Transverse colon (tissue), 4 donors: ENCODE measurements around the gene PRKCB. TPM values are rescaled to one million over a fixed set of nuclear protein-coding genes. Genes with fewer than 3 reads are reported as not detected.

Experiments used
- DNase-seq: peaks from one replicate; pipeline ENCODE4 v3.0.0-alpha.2; 2019
- H3K27ac ChIP-seq, 4 donors: fragments of 200-600 bp; sonication (generic); 2 replicates each; pipeline ENCODE4 v1.5.1; 2016 to 2018; ENCODE audit warnings: inconsistent platforms in 4 of 4
- H3K27me3 ChIP-seq: fragments of 200-600 bp; sonication (generic); 2 replicates; pipeline ENCODE4 v1.5.1; 2017; ENCODE audit warnings: inconsistent platforms
- H3K36me3 ChIP-seq, 4 donors: fragments of 200-600 bp; sonication (generic); 2 replicates each; pipeline ENCODE4 v1.5.1; 2017 to 2019; ENCODE audit warnings: inconsistent platforms in 4 of 4
- H3K4me1 ChIP-seq, 4 donors: fragments of 200-600 bp; sonication (generic); 2 replicates each; pipeline ENCODE4 v1.5.1; 2017 to 2020; ENCODE audit warnings: inconsistent platforms in 4 of 4
- H3K4me3 ChIP-seq, 4 donors: fragments of 200-600 bp; sonication (generic); 1 replicate in 1 of 4; 2 replicates in 3 of 4; pipeline versions ENCODE4 v1.5.1 to v1.6.1; 2017 to 2019; ENCODE audit warnings: inconsistent platforms in 4 of 4
- H3K9me3 ChIP-seq, 2 donors: fragments of 200-600 bp; sonication (generic); 2 replicates each; pipeline ENCODE4 v1.5.1; 2017 to 2019; ENCODE audit warnings: inconsistent platforms in 2 of 2
- EP300 ChIP-seq: sonication (generic); formaldehyde crosslinking; IDR thresholded peaks from one replicate; pipeline ENCODE4 v1.6.1; 2017; ENCODE audit warnings: antibody characterized with exemption, low read depth
- POLR2A ChIP-seq: fragments of 450-650 bp; IDR thresholded peaks from one replicate; pipeline ENCODE4 v1.6.1; 2016; ENCODE audit warnings: antibody characterized with exemption, mild to moderate bottlenecking, moderate library complexity
- POLR2AphosphoS5 ChIP-seq, 3 donors: sonication (generic); formaldehyde crosslinking; IDR thresholded peaks; one replicate each; pipeline ENCODE4 v1.6.1; 2016; ENCODE audit warnings: antibody characterized with exemption in 3 of 3
- WGBS, 2 donors: methylation state at CpG; one replicate each; pipeline ENCODE4 v1.1.5; 2018; ENCODE audit warnings: low coverage in 1 of 2; 5-methylcytosine and 5-hydroxymethylcytosine counted together
- in situ Hi-C, 4 donors: fragments of 200-750 bp; cut with MboI; loops; one replicate each; pipeline versions ENCODE4 v1.15.0 to v1.15.1; 2017; ENCODE audit warnings: low sequenced_read_pairs in 3 of 4, low pct_ligation_motif_present in 1 of 4, low pct_unique_long_range_greater_than_20kb in 1 of 4
- intact Hi-C: fragments of 100-400 bp; cut with DNase I; formaldehyde crosslinking; loops from one replicate; pipeline ENCODE4 v1.15.1; 2023; ENCODE audit warnings: low total_unique reads
- total RNA-seq, 4 donors: library from RNA; depleted of rRNA; stranded (reverse); fragments of >200 nt; gene quantifications; one replicate each; pipeline ENCODE4 v1.1.0, GENCODE V29; 2016
- TF ChIP-seq, protein P1 (sequence below), 5 experiments: fragments of 200-600 bp in 3 of 5; fragments of 450-650 bp in 2 of 5; sonication (generic) in 3 of 5; IDR thresholded peaks; 1 replicate in 2 of 5; 2 replicates in 3 of 5; pipeline ENCODE4 v1.5.1; 2016 to 2017; ENCODE audit warnings: antibody characterized with exemption in 5 of 5, inconsistent platforms in 3 of 5, mild to moderate bottlenecking in 2 of 5, moderate library complexity in 1 of 5

PRKCB gene
- total RNA-seq, 4 donors from 2014 or later, result 9.0 to 28.3 (median 15.2) TPM

DNA sequence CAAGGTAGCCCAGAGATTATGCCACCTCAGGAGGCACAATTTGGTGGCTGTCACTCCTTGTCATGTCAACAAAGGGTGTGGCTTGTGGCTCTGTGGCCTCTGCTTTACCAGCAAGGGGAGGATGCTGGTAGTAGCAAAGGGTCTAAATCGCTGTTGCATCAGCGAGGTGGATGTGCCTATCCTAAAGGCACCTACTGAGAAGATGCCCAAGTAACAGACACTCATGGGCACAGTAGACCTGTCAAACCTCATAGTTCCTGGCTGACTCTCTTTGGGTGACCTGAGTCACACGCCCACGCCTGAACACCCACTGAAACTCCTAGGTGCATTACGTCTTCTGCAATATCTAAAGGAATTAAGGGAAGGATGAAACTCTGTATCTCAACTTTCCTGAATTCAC, 139.5 kb downstream of the PRKCB start:
- in situ Hi-C loops (no loop called here), intact Hi-C loops (no loop called here)
- no peak overlapping the region for H3K4me3 ChIP-seq
- H3K27ac ChIP-seq, result no peak overlapping the region
- H3K27me3 ChIP-seq, result no peaks in the 10 kb centered on the region
- DNase-seq, result no peak
- no peak for TF ChIP-seq POLR2AphosphoS5 (IDR thresholded peaks at IDR 0.05)
- no peaks in the 10 kb centered on the region for H3K36me3 ChIP-seq
- H3K9me3 ChIP-seq, result no peaks in the 10 kb centered on the region
- WGBS, 2 donors, result 93% methylated on average over 5 of the region's 5 CpGs; no CpG with 5 or more reads in 1 of the 2 donors
- H3K4me1 ChIP-seq, result no peaks in the 10 kb centered on the region

DNA sequence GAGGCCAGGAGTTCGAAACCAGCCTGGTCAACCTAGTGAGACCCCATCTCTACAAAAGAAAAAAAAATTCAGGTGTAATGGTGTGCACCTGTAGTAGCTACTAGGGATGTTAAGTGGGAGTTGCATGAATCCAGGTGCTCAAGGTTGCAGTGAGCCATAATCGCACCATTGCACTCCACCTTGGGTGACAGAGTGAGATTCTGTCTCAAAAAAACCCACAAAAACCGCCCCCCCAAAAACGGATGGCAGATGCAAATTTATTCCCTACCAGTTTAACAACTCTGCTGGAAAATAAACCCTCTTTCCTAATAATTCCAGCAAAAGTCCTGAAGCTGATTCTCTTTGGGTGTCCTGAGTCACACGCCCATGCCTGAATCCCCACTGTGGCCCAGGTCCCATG, 140.3 kb downstream of the PRKCB start:
- H3K36me3 ChIP-seq, result no peaks in the 10 kb centered on the region
- H3K27ac ChIP-seq, result no peak overlapping the region
- DNase-seq, result no peak
- intact Hi-C loops (no loop called here), in situ Hi-C loops (no loop called here)
- no peaks in the 10 kb centered on the region for H3K4me1 ChIP-seq
- no peaks in the 10 kb centered on the region for H3K27me3 ChIP-seq
- TF ChIP-seq, protein P1, sequence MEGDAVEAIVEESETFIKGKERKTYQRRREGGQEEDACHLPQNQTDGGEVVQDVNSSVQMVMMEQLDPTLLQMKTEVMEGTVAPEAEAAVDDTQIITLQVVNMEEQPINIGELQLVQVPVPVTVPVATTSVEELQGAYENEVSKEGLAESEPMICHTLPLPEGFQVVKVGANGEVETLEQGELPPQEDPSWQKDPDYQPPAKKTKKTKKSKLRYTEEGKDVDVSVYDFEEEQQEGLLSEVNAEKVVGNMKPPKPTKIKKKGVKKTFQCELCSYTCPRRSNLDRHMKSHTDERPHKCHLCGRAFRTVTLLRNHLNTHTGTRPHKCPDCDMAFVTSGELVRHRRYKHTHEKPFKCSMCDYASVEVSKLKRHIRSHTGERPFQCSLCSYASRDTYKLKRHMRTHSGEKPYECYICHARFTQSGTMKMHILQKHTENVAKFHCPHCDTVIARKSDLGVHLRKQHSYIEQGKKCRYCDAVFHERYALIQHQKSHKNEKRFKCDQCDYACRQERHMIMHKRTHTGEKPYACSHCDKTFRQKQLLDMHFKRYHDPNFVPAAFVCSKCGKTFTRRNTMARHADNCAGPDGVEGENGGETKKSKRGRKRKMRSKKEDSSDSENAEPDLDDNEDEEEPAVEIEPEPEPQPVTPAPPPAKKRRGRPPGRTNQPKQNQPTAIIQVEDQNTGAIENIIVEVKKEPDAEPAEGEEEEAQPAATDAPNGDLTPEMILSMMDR (IDR thresholded peaks at IDR 0.05), result no peak
- TF ChIP-seq POLR2AphosphoS5 (IDR thresholded peaks at IDR 0.05) (no peak), EP300 (no peak), POLR2A (no peak)
- H3K9me3 ChIP-seq, result no peaks in the 10 kb centered on the region
- no peak overlapping the region for H3K4me3 ChIP-seq
- 82% methylated on average over 5 of the region's 5 CpGs; no CpG with 5 or more reads in 1 of the 2 donors for WGBS, 2 donors

DNA sequence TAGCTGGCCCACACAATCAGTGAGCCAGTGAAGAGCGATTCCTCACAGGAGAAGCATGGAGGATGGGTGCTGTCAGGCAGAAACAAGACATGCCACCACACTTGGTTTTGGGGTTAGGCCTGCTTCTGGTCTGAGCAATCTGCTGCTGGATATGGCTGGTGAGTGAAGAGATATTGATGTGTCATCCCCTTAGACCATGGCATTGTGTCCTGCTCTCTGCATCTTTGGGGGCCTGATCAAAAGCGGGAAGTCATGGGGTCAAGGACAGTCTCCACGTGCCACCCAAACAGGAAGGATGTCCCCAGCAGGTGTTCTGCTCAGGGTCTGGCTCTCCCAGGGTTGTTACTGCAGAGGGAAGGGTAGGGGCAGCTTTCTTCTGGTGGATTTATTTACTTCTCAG, 140.7 kb downstream of the PRKCB start:
- no peaks in the 10 kb centered on the region for H3K36me3 ChIP-seq
- no peaks in the 10 kb centered on the region for H3K27me3 ChIP-seq
- in situ Hi-C loops, result no loop called here
- no peak for DNase-seq
- H3K9me3 ChIP-seq, result no peaks in the 10 kb centered on the region
- intact Hi-C loops, result no loop called here
- 53 to 60% methylated on average over 1 to 3 of the region's 3 CpGs for WGBS, 2 donors
- TF ChIP-seq POLR2AphosphoS5 (IDR thresholded peaks at IDR 0.05) (no peak), POLR2A (no peak), EP300 (no peak)
- TF ChIP-seq, protein P1 (IDR thresholded peaks at IDR 0.05), result no peak
- no peaks in the 10 kb centered on the region for H3K4me1 ChIP-seq
- H3K4me3 ChIP-seq, result no peak overlapping the region
- no peak overlapping the region for H3K27ac ChIP-seq

DNA sequence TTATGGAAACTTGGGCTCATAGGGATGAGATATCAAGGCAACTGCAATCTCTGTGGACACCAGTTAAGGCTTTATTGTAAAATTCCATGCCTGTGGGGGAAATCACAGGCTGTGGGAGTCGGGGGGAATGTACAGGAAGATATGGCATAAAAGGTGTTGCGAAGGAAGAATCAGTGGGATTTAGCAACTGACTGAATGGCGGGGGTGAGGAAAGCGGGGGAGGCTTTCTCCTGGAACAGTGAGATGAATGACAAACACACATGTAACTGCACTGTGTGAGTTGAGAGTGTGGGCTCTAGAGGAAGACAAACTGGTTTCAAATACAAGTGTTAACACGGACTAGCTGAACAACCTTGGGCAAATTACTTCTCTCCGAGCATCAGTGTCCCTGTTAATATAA, 143.7 kb downstream of the PRKCB start:
- TF ChIP-seq EP300, result no peak
- TF ChIP-seq, protein P1 (IDR thresholded peaks at IDR 0.05), result no peak
- TF ChIP-seq POLR2A, result no peak
- TF ChIP-seq POLR2AphosphoS5 (IDR thresholded peaks at IDR 0.05), result no peak
- Histone ChIP-seq H3K4me1 (no peaks in the 10 kb centered on the region), H3K27ac (no peak overlapping the region), H3K36me3 (no peaks in the 10 kb centered on the region), H3K4me3 (no peak overlapping the region), H3K9me3 (no peaks in the 10 kb centered on the region), H3K27me3 (no peaks in the 10 kb centered on the region)
- 88 to 94% methylated on average over 6 of the region's 6 CpGs for WGBS, 2 donors
- no peak for DNase-seq
- in situ Hi-C loops, result no loop called here
- intact Hi-C loops, result no loop called here

DNA sequence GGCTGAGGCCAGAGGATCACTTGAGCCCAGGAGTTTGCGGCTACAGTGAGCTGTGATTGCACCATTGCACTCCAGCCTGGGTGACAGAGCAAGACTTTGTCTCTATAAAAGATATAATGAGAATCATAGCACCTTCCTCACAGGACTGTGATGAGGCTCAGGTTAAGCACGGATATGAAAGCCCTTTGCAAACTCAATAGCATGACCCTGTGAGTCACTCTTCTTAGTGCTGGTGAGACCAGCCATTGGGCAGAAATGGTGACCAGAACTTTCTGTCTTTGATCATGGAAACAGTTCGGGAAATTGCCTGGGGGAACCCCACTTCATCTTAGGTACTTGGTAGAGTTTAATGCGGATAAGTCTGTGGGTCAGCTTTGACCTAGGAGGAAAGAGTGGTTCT, 144.2 kb downstream of the PRKCB start:
- WGBS, 2 donors, result 77 to 80% methylated on average over 2 to 4 of the region's 4 CpGs
- Histone ChIP-seq H3K9me3 (no peaks in the 10 kb centered on the region), H3K27me3 (no peaks in the 10 kb centered on the region), H3K4me1 (no peaks in the 10 kb centered on the region), H3K27ac (no peak overlapping the region), H3K36me3 (no peaks in the 10 kb centered on the region), H3K4me3 (no peak overlapping the region)
- in situ Hi-C loops, result no loop called here
- TF ChIP-seq POLR2AphosphoS5 (IDR thresholded peaks at IDR 0.05) (no peak), EP300 (no peak), POLR2A (no peak)
- TF ChIP-seq, protein P1 (IDR thresholded peaks at IDR 0.05), result no peak
- no peak for DNase-seq
- intact Hi-C loops, result no loop called here
